HG02973 (cell line): Measurements from ENCODE around the gene IL6R.

Source experiments
- ATAC-seq: cut with Tn5 transposase; IDR thresholded peaks from one replicate; pipeline ENCODE4 v1.9.1; 2021; ENCODE audit warnings: moderate library complexity; ENCODE audit not compliant: unreplicated experiment

Gene IL6R

DNA sequence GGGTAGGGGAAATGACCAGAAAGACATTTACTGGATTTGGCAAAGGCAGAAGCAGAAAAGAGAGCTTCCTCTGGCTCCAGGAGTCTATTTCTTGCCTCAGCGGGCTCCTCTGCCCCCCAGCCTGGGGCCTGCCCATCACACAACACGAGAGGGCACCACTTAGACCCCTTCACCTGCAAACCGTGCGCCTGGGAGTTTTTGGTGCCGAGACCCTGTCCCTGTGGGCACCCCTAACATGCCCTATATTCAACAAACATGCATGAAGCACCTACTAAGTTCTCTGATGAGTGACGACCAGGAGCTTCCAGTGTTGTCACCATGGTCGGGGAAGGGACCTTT, 18.8 kb downstream of the IL6R start:
- no peak for ATAC-seq

DNA sequence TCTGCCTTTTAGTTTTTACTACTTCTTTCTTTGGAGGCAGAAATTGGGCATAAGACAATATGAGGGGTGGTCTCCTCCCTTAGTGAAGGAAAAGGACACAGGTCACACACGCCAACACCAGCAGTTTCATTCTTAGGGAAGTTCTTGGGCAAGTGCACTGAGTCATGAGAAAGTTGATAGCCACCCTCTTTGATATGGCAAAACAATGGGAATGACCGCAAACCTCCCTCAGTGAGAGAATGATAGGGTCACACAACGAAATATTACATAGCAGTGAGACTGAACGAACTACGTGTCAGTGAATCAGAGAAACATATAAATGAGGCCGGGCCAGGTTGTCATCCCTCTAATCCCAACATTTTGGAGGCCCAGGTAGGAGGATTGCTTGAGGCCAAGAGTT, 20.0 kb downstream of the IL6R start:
- ATAC-seq: no peak

DNA sequence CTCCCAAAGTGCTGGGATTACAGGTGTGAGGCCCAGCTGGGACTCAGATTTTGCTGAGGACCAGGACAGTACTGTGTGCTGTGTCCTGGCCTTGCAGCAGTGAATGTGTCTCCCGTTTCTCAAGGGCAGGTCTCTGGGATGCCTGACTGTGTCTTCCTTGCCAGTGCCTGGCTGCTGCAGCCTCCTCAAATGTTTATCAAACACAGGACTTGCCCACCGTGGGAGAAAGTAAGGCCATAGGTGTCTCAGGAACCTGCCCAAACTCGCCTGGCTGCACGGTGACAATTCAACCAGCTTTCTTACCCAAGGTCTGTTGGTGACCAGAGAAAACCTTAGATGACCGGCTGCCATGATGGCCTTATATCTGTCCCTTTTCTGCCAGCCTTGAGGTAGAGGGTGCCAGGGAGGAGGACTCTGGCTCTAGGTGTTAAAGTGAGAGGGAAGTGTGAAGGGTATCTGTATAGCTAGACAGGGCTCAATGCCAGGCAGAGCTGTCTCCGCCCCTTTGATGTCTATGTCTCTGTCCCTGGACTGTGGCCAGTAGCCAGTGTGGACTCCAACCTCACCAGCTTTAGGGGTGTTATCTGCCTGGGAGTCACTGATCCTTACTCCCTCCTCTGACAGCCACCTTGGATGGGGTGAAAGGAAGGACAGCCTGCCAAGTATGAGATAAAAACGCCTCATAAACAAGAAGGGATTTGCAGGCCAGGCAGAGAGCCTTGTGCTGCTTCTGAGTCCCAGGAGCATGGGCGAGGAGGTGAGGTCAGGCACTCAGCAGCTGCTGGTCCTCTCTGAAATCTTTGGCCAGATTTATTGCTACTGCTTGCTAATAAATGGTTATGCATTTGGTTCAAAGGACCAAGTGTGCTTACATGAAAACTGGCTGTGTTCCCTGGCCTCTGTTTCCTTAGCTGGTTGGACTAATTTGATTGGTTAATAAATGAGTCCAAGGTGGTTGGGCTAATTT, 22.3 kb downstream of the IL6R start:
- ATAC-seq: no peak

DNA sequence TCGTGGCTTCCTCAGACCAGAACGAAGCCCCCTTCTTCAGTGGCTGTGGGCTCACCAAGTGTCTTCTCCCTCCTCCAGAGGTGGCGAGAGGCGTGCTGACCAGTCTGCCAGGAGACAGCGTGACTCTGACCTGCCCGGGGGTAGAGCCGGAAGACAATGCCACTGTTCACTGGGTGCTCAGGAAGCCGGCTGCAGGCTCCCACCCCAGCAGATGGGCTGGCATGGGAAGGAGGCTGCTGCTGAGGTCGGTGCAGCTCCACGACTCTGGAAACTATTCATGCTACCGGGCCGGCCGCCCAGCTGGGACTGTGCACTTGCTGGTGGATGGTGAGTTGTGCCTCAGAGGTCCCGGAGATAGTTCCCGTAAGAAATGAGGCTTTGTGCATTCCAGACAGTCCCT, 24.0 kb downstream of the IL6R start:
- no peak for ATAC-seq

DNA sequence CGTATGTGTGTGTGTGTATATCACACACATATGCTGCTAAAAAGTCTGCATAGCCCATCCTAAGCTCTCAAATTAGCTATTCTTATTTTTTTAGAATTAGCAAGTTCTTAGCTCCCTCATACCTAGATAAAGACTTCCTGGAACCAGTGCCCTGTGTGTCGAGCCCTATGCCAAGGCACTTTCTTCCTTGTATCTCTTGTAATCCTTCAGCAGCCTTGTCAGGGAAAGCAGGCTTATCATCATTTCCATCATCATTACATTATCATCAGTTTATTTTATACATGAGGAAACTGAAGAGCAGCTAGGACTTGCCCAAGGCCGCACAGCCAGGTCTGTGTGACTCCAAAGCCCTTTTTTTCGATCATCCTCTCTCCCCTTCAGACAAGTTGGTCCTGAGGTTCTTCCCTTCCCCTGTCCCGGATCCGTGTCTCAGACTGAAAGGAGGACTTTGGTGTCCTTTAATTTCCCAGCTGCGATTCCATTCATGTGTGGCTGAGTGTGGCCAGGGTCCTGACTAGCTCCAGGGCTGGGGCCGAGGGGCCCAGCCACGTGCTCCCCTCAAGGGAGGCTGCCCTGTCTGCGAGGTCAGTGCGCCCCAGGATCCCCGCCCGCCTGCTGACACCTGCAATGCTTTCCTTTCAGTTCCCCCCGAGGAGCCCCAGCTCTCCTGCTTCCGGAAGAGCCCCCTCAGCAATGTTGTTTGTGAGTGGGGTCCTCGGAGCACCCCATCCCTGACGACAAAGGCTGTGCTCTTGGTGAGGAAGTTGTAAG, 24.9 kb downstream of the IL6R start:
- ATAC-seq: no peak

DNA sequence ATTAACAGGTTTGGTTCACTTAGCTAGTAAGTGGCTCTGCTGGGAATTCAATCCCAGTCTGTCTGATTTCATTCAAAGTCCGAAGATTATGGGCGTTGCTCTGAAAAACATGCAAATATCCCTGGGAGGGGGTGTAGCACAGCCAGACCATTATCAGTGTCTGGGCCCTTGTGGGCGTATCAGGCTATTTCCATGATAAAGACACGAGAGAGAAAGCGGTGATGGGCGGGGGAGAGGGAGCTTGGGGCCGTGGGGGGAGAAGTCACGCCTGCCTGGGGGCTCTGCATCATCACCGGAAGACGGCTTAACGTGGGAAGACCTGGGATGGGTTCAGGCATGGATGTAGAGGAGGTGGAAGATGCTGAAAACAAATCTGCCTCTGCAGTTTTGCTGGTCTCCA, 25.8 kb downstream of the IL6R start:
- no peak for ATAC-seq

DNA sequence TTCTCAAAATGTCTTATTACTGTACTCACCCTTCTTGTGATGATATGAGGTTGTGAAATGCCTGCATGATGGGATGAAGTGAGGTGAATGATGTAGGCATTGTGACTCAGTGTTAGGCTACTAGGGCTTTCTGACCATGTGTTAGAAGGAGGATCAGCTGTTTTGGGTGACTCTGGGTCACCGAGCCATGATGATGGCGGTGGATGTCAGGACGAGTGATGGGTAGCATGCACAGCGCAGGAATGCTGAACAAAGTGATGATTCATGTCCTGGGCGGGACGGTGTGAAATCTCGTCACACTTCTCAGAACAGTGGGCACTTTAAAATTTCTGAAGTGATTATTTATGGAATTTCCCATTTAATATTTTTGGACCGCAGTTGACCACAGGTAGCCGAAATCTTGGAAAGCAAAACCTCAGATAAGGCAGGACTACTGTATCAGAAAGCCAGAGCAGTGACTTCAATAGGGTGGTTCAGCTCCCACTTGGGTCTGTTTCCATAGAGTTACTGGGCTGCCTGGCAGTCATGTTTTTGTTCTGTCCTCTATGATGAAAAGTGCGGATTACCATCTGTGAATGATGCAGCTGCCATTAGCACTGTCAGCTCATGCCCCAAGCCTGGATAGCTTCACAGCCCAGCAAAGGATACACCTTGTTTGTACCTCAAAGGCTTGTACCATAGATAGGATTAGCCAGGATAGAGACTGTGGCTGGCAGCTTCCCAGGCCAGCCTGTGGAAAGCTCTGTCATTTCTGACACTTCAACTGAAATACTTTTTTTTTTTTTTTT, 26.6 kb downstream of the IL6R start:
- ATAC-seq: no peak

DNA sequence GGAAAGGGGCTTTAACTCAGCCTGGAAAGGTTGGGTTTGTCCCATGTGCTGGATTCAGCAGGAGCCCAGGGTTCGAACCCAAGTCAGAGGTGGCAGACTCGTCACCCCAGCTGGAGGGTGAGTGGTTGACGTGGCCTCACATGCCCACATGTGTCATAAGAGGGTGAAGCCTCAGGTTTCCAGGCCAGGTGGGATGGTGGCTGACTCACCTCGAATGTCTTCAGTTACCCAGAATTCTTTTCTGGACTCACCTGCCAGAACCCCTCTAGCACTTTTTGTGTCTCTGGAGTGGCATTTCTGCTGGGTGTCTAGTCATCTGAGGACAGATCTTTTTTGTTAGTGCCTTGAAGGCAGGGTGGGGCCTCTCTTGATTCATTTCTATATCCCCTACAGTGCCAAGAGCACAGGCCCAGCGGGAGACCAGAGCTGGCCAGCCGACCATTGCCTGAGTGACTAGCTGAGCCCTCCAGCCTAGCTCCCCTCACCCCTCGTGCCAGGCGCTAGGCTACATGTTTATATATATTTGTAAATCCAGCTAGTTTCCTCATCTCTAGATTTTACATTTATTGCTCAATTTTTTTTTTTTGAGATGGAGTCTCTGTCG, 28.1 kb downstream of the IL6R start:
- ATAC-seq: no peak

DNA sequence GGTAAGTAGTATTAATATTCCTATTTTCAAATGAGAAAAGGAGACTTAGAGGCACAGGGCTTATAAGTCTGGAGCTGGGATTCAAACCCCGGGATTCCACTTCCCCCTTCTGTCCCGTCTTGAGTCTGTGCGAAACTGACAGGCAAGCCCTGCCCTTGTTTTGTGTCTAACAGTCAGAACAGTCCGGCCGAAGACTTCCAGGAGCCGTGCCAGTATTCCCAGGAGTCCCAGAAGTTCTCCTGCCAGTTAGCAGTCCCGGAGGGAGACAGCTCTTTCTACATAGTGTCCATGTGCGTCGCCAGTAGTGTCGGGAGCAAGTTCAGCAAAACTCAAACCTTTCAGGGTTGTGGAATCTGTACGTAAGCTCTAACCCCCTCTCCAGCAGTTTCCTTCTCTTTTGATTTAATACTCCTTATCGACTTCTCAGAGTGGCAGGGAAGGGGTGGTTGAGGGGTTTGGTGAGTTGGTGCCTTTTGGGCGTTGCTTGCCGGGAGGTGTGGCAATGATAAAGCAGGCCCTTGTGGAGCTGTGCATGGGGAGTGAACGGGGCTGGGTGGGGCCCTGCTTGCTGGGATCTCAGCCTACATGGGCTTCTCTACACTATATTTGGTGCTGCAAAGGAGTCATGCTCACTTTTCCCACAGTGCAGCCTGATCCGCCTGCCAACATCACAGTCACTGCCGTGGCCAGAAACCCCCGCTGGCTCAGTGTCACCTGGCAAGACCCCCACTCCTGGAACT, 29.4 kb downstream of the IL6R start:
- no peak for ATAC-seq

DNA sequence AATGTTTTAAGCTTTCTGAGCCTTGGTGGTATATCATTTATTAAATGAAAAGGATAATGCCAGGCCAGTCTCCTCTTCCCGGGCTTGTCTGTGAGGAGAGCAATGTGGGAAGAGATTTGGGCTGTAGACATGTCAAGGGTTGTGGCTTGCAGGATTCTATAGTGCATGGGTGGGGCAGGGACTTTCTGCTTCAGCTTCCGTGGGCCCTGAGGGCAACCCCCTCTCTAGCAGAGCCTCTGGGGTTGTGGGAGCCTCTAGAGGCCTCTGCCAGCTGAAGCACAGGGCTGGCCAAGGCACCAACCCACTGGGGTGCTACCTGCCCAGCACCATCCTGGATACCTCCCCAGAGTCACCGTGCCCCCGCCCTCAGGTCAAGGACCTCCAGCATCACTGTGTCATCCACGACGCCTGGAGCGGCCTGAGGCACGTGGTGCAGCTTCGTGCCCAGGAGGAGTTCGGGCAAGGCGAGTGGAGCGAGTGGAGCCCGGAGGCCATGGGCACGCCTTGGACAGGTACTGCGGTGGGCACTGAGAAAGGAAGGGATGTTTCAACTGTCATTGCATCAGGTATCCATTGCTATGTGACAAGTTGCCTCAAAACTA, 30.6 kb downstream of the IL6R start:
- no peak for ATAC-seq

DNA sequence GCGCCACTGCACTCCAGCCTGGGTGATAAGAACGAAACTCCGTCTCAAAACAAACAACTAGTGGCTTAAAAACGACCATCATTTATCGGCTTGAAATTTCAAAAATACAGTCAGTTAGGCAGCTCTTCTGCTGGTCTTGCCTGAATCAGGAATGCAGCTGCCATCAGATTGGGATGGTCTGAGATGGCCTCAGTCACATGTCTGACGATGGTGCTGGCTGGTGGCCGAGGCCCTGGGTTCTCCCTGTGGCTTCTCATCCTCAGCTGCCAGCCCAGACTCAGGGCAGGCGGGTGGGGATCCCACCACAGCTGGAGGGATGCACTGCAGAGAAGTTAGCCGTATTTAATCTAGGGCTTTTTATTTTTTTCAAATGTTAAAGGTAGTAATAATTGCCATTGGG, 31.3 kb downstream of the IL6R start:
- no peak for ATAC-seq

DNA sequence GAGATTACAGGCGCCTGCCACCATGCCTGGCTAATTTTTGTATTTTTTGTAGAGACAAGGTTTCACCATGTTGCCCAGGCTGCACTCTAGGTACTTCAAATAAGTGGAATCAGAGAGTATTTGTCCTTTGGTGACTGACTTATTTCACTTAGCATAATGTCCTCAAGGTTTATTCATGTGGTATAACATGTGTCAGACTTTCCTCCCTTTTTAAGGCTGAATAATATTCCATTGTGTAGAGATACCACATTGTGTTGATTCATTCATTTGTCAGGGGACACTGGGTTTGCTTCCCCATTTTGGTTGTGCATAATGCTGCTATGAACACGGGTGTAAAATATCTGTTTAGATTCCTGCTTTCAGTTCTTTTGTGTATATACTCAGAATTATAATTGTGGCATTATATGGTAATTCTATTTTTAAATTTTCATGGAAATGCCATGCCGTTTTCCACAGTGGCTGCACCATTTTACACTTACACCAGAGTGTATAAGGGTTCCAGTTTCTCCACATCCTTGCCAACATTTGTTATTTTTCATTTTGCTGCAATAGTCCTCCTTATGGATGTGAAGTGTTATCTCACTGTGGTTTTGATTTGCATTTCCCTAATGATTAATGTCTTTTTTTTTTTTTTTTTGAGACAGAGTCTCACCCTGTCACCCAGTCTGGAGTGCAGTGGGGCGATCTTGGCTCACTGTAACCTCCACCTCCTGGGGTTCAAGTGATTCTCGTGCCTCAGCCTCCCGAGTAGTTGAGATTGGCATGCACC, 35.1 kb downstream of the IL6R start:
- no peak for ATAC-seq

DNA sequence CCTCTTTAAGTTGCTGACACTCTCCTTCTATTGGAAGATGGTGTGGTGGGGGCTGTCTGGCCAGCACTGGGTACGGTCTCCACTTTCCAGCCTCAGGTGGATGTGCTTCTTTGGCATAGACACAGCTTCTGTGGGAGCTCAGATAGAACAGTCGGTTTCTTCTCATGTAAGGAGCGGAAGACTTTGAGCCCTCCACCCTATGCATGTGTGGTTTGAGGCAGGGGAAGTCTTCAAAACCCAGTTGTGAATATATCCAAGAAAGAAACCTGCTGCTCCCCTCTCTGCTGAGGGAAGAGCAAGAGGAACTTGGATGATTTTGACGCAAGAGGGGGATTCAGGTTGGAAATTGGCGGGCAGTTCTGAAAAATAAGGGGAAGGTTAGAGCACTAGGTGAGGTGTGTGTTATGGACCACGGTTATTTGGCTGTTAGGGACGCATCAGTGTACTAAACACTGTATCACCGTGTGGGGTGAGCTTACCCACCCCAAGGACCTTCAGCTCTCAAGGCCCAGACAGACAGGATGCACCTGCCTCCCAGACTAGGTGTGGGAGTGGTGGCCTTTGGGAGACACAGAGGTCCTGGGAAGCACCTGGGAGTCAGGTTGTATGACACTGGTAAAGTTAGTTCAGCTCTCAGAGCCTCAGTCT, 36.2 kb downstream of the IL6R start:
- no peak for ATAC-seq

DNA sequence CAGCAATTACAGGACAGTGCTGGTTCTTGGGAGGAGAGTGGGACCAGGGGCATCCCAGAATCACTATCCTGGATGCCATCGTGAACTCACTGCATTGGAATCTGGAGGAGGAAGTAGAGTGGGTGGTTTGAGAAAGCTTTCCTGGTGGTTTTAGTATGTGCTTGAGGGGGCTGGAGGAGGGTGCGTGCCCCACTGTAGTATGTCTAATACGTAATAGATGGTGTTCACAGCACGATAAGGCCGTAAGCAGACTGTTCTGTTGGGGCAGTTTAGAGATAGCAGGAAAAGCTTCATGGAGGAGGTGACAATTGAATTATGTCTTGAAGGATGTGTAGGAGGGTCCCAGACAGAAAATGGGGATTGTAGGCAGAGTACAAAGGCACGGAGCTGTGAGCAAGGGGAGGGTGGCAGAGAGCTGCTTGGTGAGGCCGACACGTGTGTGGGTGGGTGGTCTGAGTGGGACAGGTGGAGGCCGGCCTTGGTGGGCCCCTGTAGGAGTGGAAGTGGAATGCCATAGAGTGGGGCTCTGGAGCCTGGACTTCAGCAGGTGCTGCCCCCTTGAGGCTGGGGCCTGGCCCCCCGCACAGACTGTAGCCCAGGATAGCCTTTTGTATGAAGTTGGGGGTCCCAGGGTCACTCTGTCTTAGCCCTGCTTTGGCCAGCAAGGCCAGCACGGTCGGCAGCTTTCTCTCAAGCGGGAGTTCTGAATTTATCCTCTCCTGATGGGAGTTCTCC, 37.0 kb downstream of the IL6R start:
- no peak for ATAC-seq

DNA sequence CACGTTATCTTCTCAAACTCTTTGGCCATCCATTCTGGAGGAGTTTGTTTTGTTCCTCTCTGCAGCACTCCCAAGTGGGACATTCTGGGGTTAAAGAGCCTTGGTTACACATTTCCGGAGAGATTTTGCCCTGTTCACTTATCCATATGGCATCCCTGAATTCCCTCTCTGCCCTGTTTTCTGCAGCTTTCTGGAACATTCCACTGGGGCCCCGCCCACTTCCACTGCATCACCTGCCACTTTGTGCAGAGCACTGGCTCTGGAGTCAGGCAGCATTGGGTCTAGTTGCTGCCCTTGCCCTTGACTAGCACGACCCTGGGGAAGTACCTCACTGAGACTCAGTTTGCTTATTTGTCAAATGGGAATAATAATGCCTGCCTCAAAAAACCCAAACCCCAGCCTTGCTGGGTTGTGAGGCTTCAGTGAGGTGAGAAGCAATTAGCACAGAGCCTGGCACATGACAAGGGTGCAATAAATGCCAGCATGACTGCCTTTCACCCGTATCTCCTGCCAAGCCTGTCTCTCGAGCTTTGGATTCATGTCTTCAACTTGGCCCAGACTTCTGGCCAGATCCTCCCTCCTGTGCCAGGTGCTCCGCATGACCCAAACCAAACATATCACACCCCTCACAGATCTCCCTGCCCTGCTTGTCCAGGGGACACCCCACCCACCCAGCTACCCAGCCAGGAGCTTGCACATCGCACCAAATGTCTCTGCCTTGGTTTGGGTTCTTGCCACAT, 38.3 kb downstream of the IL6R start:
- no peak for ATAC-seq

DNA sequence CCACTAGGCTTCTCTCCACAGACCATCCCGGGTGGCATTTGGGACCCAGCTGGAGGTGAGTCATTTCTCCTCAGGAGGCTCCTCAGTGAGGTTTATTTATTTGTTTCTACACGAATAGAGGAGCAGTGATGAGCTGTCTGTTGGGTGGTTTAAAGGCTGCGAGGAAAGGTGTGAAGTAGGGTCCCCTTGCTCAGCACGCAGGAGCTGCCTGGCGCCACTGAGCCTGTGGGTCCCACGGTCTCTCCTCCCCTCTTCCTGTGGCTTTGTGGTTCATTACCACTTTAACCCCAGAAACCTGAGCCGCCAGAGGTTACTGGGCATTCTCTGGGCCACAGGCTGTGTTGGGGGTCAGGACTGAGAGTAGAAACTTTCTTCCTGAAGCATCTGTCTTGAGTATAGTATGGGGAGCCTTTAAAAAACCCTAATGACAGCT, 39.9 kb downstream of the IL6R start:
- ATAC-seq: no peak

DNA sequence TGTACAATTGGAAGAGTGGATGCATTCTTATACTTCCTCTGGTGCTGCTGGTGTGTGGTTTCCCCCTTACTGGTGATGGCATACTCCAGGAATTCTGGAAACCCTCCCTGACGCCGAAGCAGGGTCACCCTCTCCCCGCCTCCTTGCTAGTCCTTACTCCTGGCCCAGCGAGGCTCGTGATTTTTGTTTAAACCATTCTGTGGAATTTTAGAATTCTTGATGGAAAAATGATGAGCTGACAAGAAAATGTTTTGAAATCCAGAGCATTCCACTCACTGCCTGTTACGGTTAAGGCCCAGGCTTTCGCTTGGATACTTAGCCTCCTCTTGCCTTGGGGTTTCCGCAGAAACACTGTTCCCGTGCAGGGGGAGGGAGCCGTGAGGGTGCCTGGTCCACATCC, 41.1 kb downstream of the IL6R start:
- ATAC-seq: no peak
